GM19240 (cell line): Measurements from ENCODE around the gene MGAT5.
A peak's percentile ranks its signal among the peaks of the same experiment; 100 is the strongest.

Experiments used
- DNase-seq: peaks from one replicate; pipeline ENCODE4 v3.0.0; 2011; ENCODE audit warnings: low spot score; ENCODE audit not compliant: insufficient read length

Gene MGAT5

GRCh38 chr2:134446383-134447017 lies 192.6 kb downstream of the MGAT5 start:
- no peak for DNase-seq

GRCh38 chr2:134447669-134448068 lies 193.8 kb downstream of the MGAT5 start:
- DNase-seq = no peak

- DNase-seq = no peak
Measured at GRCh38 chr2:134448650-134449049, 194.8 kb downstream of the MGAT5 start.

- DNase-seq = no peak
Measured at GRCh38 chr2:134449157-134449556, 195.3 kb downstream of the MGAT5 start.

GRCh38 chr2:134449751-134450513 lies 196.1 kb downstream of the MGAT5 start:
- DNase-seq = no peak

GRCh38 chr2:134451347-134451630 lies 197.4 kb downstream of the MGAT5 start:
- DNase-seq = no peak

- DNase-seq = no peak
Measured at GRCh38 chr2:134452042-134452733, 198.3 kb downstream of the MGAT5 start.

- DNase-seq = no peak
Measured at GRCh38 chr2:134453476-134453875, 199.6 kb downstream of the MGAT5 start.

- DNase-seq = no peak
Measured at GRCh38 chr2:134453973-134454372, 200.1 kb downstream of the MGAT5 start.

- no peak for DNase-seq
Measured at GRCh38 chr2:134454426-134454825, 200.6 kb downstream of the MGAT5 start.

GRCh38 chr2:134454931-134455330 lies 201.1 kb downstream of the MGAT5 start:
- DNase-seq = no peak

- DNase-seq = no peak
Measured at GRCh38 chr2:134455426-134455825, 201.6 kb downstream of the MGAT5 start.

GRCh38 chr2:134457353-134457752 lies 203.5 kb downstream of the MGAT5 start:
- no peak for DNase-seq

- DNase-seq = no peak
Measured at GRCh38 chr2:134457765-134458472, 204.0 kb downstream of the MGAT5 start.

GRCh38 chr2:134458473-134458853 lies 204.6 kb downstream of the MGAT5 start:
- no peak for DNase-seq

GRCh38 chr2:134458950-134459349 lies 205.1 kb downstream of the MGAT5 start:
- no peak for DNase-seq

GRCh38 chr2:134459706-134460406 lies 206.0 kb downstream of the MGAT5 start:
- no peak for DNase-seq

GRCh38 chr2:134460583-134460998 lies 206.7 kb downstream of the MGAT5 start:
- peak; percentile 55 for DNase-seq

- no peak for DNase-seq
Measured at GRCh38 chr2:134461511-134461910, 207.6 kb downstream of the MGAT5 start.

GRCh38 chr2:134462275-134462674 lies 208.4 kb downstream of the MGAT5 start:
- DNase-seq = no peak
